Activated CD8-positive, alpha-beta memory T cell treated with anti-CD3 and anti-CD28 coated beads for 1 hour (primary cell): ENCODE data around the gene LEMD3.

Experiments used
- DNase-seq, 2 donors: peaks; one replicate each; pipeline ENCODE4 v3.0.0-alpha.2; 2020; ENCODE audit warnings: low read depth in 1 of 2; ENCODE audit errors: extremely low read depth in 1 of 2

Gene LEMD3

GRCh38 chr12:65169320-65170208, at the start of gene LEMD3:
Gene LEMD3 (plus strand): TSS chr12:65169583. CDS start chr12:65169597, 14 bp downstream.
- DNase-seq = peak; percentile 81 to 90

DNA sequence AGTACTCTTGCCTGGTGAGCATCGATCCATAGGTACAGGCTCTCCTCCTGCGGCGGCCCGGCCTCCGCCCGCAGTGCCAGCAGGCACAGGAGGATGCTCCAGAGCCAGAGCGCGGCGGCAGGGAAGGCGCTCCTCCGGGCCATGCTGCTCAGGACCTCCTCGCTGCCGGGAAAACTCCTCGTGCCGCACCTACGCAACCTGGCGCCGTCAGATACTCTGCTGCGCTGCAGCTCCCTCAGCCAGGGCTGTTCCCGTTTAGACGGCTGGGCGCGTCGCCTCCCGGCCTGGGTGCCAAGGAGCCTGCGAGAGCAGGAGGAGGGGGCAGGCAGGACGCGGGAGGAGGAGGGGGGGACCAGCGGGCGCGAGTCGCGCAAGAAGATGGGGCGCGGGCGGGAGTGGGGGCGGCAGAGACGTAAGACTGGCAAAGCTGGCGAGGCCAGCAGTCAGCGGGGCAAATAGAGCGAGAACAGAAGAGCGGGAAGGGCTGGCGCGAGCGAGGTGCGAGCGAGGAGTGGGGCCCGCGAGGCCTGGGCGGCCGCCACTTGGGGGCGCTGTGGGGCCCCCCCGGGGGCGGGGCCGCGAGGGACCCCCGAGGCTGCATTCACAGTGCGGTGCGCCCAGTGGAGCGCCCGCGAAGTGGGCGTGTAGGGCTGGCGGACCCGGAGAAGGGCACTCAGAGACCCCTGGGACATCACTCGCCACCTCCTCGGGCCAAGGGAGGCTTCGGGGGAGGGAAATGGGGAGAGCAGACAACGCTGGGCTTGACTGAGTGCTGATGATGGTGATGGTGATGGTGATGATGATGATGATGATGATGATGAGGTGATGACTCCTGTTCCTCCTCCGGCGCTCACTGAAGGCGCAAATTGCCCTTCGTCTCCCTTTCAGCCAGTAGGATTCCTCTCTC, 48.1 kb upstream of the LEMD3 start, which contains the start of gene WIF1:
Gene WIF1 (minus strand): TSS at position 257 of the 907 bp plus-strand sequence. CDS start 114 bp downstream, at position 143.
- no peak for DNase-seq

DNA sequence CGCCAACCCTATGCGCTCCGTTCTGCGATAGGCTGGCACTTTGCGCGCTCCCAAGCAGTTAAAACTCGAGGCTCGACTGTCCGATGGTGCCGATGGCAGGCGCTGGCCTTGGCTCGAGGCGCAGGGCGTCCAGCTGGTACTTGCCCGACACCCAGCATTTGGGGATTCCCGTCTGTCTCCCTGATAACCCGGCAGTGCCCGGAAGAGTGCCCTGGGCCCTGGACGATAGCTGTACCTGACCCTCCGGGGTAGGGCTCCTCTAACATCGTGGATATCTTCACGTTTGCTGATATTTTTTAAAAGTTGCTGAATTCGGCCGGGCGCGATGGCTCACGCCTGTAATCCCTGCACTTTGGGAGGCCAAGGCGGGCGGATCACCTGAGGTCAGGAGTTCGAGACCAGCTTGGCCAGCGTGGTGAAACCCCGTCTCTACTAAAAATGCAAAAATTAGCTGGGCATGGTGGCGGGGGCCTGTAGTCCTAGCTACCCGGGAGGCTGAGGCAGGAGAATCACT, 47.4 kb upstream of the LEMD3 start:
- DNase-seq = no peak

- DNase-seq = no peak
Observed at GRCh38 chr12:65122703-65123102, 46.7 kb upstream of the LEMD3 start.

DNA sequence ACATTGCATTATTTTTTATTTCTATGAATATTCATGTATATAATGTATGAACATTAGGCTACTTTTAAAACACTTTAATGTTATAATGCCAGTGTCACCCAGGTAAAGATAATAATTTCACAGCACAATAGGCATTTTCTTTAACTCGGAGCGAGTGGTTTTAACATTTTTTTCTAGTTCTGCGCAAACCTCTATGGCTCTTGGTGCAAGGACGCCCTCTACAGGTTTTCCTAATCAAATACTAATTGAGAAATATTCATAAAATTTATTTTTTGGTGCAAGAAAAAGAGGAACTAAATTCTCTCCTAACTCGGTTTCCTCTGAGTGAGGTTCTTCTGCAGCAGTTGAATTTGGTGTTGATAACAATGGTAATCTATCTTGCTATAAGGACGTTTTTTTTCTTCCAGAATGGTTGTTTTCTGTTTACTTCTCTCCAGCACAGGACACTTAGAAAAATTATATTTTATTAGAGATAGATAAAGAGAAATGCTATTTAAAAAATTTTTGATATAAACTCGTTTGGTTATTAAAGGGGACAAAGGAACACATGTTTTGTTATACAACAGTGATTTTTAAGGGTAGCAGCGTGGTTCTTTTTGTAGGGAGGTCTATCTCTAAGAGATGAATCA, 45.8 kb upstream of the LEMD3 start:
- no peak for DNase-seq

DNA sequence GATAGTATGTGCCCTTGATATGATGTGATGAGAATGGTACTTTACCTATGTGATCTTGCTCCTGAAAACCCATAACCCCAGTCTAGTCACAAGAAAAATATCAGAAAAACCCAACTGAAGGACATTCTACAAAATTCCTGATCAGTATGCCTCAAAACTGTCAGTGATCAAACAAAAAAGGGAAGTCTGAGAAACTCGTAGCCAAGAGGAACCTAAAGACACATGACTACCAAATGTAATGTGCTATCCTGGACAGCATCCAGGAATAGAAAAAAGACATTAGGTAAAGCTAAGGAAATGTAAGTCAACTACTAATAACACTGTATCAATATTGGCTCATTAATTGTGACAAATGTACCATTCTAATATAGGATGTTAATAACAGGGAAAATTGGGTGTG, 44.1 kb upstream of the LEMD3 start:
- no peak for DNase-seq

GRCh38 chr12:65125975-65126374, 43.4 kb upstream of the LEMD3 start:
- no peak for DNase-seq

DNA sequence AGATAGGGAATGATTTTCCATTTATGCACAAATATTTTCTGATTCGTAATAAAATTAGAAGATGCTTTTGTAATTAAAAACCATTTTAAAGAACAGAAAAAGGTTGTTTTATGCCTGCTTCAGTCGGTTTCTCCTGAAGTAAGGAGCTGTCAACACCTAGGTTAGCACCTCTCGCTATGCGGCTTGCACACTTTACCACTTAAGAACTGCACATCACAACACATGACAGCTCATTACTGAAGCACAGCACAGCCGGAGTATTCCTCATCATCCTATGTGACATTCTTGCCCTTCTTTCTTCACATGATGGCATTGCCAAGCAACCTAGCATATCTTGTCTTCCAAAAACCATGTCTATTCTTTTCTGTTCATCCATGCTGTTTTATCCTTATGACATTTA, 42.9 kb upstream of the LEMD3 start:
- DNase-seq = no peak

GRCh38 chr12:65133879-65134278, 35.5 kb upstream of the LEMD3 start:
- no peak for DNase-seq

DNA sequence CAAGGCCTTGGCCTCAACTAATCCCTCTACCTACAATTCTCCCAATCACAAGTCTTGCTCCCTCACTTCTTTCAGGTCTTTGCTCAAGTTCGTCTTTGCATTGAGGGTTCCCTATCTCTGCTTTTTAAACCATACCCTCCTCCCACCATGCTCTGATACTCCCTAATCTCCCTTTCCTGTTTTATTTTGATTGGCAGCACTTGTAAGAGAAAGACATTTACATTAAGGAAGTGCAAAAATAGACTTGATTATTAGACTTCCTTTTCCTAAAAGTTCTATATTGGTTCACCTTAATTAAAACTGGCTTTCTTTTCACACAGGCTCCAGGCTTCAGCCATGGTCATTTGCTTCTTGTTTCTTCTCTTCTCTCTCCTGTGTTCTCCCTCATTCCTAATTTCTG, 30.0 kb upstream of the LEMD3 start:
- DNase-seq = no peak

GRCh38 chr12:65140738-65141137, 28.6 kb upstream of the LEMD3 start:
- no peak for DNase-seq

GRCh38 chr12:65147312-65147905, 22.0 kb upstream of the LEMD3 start:
- no peak for DNase-seq

DNA sequence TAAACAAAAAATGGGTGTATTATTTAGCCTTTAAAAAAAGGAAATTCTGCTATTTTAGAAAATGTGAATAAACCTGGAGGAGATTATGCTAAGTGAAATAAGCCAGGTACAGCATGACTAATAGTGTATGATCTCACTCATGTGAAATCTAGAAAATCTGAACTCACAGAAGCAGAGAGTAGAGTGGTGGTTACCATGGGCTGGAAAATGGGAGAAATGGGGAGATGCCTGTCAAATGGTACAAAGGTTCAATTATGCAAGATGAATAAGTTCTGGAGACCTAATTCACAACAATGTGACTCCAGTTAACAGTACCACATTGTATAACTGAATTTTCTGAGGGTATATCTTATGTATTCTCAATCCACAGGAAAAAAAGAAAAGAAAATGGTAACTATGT, 17.4 kb upstream of the LEMD3 start:
- DNase-seq = no peak

GRCh38 chr12:65152596-65152995, 16.8 kb upstream of the LEMD3 start:
- DNase-seq = no peak

DNA sequence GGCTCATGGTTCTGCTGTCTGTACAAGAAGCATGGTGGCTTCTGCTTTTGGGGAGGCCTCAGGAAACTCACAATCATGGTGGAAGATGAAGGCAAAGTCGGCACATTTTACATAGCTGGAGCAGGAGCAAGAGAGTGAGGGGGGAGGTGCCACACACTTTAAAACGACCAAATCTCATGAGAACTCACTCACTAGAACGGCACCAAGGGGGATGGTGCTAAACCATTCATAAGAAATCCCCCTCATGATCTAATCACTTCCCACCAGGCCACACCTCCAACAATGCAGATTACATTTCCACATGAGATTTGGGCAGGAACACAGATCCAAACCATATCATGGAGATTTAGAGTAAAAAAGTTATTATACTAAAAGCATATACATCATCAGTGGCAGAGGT, 13.6 kb upstream of the LEMD3 start:
- DNase-seq = no peak

- DNase-seq = no peak
Observed at GRCh38 chr12:65156366-65156841, 13.0 kb upstream of the LEMD3 start.

GRCh38 chr12:65157091-65157490, 12.3 kb upstream of the LEMD3 start:
- DNase-seq = no peak

- DNase-seq = no peak
Observed at GRCh38 chr12:65162609-65163008, 6.8 kb upstream of the LEMD3 start.

GRCh38 chr12:65164244-65164643, 5.1 kb upstream of the LEMD3 start:
- DNase-seq = no peak

- DNase-seq = no peak
Observed at GRCh38 chr12:65164774-65165173, 4.6 kb upstream of the LEMD3 start.
